ENCODE results near the gene FBXO31.
"Not testable (repeated sequence)": the region's sequence is repeated elsewhere in the genome, so short reads cannot be mapped to it uniquely, and the experiment has no call there.

Gene FBXO31

DNA sequence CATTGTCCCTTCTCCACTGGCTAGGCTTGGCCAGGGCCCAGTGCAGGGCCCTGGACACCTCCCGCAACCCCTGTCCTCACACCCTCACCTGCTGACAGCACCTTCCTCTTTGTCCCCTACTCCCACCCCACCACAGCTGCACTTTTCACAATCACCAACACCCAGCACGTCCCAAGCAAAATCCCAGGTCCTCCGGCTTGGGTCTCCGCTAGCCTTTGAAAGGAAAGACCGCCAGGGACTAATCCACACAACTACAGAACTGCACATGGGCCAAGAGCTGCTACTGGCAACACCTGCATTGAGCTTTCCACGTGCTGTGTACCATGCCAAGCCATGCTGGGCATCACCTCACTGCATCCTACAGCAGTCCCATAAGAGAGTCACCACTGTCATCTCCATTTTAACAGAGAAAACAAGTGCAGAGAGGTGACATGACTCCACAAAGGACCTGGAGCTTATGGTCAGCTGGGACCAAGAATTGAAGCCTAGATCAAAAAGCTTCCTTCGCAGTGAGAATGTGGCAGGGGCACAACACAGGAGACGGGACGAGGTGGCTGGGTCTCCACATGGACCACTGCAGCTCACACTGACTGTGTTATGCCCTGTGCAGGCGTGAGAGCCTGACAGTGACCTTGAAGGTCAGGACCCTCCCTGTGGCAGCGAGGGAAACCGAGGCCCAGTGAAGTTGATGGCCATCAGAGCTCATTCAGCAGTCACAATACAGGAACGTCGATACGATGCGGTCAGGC lies 22.5 kb downstream of the FBXO31 start:
- no peak for DNase-seq

- DNase-seq: no peak
Observed at GRCh38 chr16:87359121-87359520, 24.5 kb downstream of the FBXO31 start.

DNA sequence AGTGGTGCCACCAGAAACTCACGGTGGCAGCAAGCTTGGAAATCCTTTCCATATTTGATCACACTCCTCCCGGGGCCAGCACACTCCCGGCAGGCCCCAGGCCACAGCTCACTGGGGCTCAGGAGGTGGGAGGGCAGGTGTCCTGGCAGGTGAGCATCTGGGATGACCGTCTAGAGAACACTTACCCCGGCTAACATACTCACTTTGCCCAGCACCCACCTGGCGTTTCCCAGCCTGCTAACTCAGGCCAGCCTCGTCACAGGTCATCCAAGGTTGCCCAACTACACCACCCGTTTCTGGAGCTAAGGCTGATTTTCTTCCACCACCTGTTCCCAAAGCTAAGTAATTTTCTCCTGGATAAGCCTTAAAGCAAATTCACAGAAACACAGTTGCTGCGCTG lies 24.9 kb downstream of the FBXO31 start:
- DNase-seq: no peak

- no peak for DNase-seq
Observed at GRCh38 chr16:87358250-87358649, 25.3 kb downstream of the FBXO31 start.

- DNase-seq: no peak
Observed at GRCh38 chr16:87356491-87356853, 27.1 kb downstream of the FBXO31 start.

DNA sequence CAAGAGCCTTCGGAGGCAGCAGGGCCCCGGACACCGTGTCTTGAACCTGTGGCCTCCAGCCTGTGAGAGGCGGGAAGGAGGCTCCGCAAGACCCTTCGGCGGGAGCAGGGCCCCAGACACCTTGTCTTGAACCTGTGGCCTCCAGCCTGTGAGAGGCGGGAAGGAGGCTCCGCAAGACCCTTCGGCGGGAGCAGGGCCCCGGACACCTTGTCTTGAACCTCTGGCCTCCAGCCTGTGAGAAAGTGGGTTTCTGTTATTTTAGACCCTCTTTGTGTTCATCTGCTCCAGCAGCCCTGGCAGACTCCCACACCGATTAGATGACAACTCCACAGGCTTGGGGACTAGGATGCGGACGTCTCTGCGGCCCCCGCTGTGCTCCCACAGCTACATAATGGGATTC lies 30.0 kb downstream of the FBXO31 start:
- DNase-seq: no peak

DNA sequence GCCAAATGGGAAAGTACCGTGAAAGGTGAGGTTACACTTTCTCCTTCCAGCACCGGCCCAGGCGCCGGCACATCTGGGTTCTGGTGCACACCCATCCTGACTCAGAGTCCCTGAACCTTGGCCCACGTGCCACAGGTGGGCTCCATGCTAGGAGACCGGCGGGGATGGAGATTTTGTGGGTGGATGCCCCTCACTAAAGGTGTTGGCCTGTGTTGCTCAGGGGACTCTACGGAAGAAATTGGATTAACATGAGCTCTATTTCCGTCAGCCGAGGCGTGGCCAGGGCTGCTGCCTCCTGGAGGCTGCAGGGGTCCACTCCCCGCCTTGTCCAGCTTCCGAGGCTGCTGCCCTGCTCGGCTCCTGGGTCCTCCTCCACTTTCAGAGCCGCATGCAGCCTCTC lies 30.8 kb downstream of the FBXO31 start:
- DNase-seq: no peak

- no peak for DNase-seq
Observed at GRCh38 chr16:87351320-87351698, 32.3 kb downstream of the FBXO31 start.

DNA sequence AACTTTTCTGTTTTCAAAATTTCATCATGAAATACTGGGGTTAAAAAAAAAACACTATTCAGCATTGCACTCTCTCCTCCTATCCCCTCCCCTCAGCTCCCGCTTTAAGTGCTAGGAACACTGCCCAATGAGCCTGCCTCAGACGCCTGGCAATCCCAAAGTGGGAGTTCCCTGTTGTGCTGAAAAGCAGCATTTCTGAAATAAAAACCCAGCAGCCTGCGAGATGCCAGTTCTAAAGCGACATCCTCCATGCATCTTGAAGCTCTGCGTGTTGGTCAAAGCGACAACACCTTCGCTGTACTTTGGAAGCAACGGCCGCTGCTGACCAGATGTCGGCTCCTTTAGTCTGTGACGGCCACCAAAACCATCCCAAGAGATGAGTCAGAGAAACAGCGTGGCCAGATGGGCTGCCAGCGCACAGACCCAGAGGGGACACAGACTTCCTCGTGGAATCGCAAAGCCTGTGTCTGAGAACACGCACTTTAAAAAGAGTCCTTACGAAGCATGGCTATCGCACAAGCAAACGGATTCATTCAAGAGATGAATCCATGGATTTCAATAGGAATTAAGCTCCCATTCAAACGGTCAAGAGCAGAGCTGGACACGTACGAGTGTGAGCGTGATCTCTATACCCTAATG lies 32.8 kb downstream of the FBXO31 start:
- DNase-seq: no peak

DNA sequence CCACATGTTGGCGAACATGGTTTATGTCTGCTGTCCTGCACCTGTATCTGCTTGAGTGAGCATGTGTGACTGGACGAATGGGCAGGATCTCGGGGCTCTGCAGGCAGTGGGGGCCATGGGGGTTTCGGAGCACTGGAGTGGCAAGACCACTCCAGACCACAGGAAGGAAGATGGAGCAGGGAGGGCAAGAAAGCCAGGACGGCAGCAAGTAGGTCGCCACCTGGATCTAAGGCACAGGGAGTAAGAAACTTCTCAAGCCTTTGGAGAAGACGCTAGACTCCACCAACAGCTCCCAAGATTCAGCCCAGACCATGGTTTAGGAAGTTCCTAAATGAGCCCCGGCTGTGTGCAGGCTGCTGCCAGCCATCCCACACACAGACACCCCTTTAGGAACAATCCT lies 33.5 kb downstream of the FBXO31 start:
- no peak for DNase-seq

DNA sequence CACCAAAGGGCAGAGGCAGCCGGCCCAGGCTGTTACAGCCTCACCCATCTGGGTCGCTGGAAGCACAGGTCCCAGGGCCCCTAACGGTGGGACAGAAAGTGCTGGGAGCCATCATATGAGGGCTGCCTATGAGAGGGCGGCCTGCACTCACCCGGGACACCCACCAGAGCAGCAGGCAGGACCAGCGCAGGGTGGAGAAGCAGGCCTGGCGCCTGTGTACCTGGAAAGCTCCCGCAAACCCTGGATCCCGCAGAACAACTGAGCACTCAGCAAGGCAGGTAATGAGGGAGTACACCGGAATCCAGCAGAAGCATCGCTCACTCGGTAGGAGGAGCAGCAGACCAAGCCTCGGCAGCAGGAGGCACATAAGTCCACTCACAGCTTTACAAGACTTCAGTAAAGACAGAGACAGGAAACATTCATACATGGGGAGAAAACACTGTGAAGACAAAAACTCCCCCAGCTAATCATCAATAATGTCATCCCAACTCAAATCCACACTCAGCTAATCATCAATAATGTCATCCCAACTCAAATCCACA lies 34.9 kb downstream of the FBXO31 start:
- DNase-seq: no peak

DNA sequence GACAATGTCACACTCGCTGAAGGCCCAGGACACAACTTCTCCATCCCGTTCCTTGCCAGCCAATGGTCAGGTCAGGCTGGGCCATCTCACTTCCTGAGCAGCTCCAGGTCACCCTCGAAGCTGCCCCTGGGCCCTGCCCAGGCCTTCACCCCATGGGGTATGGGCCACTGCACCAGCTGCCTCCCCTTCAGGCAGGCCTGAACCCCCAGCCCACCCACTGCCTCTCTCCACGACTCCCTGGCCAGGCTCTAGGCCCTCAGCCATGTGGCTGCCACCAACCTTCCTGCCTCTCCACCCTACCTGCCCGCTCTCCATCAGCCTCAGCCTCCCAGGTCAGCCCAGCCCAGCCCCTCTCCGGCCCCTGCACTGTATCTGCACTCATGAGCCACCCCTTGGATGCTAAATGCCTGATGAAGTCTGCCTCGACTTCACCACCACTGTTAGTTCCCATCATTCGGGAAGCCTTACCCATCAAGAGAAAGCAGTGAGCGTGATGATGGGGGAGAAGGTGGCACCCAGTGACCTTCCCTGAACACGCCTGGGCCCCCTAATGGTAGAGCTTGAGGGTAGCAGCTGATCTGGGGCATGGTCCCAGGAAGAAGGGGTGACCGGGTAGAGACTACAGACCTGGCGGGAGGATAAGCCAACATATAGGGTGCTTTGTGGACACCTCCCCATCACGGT lies 35.5 kb downstream of the FBXO31 start:
- DNase-seq: no peak

DNA sequence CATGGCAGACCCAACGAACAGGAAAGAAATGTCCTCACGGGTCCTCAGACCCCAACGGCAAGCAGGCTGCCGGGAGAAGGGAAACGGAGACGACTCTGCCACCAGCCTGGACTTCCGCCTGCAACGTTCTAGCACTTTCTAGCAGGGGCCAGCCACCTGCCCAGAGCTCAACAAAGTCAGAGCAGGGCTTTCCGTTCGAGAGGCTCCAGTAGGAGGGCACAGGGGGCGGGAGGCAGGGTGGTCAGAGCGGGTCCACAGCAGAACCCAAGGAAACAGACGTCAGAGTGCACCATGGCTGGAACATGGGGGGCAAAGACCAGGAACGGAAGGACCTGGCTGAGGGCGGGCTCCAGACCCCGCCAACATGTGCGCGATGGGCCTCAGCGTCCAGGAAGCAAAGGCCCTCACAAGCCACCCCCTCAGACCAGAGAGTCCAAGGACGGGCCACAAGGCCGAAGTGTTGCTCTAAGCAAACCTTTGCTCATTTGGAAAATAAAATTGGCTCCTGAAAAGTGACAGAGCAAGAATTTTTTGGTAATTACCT lies 37.0 kb downstream of the FBXO31 start:
- no peak for DNase-seq

- no peak for DNase-seq
Observed at GRCh38 chr16:87345726-87346424, 37.7 kb downstream of the FBXO31 start.

DNA sequence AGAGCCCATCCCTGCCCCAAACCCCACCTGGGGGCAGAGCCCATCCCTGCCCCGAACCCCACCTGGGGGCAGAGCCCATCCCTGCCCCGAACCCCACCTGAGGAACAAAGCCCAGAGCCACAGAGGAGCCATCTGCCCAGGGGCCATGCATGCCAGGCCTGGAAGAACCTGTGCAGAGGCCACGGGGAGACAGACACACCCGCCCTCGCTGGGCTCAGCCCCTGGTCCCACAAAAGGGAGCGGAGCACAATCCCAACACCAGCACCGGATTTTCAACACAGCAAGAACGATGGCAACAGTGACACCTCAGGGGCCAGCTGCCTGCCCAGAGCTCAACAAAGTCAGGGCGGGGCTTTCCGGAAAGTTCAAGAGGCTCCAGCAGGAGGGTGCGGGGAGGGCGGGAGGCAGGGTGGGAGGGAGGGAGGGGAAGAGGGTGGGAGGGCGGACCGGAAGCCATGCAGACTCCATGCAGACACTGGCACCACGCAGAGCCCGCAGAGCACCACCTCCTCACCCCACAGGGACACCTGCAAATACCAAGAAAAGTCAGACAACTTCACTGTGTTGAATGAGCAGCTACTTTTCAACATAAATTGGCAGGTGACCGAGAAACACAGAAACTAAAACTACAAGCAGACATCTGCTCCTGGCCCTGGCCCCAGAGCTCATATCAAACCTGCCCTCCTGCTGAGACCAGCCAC lies 38.5 kb downstream of the FBXO31 start:
- peak; percentile 48 for DNase-seq

GRCh38 chr16:87344165-87344930 lies 39.2 kb downstream of the FBXO31 start:
- no peak for DNase-seq

DNA sequence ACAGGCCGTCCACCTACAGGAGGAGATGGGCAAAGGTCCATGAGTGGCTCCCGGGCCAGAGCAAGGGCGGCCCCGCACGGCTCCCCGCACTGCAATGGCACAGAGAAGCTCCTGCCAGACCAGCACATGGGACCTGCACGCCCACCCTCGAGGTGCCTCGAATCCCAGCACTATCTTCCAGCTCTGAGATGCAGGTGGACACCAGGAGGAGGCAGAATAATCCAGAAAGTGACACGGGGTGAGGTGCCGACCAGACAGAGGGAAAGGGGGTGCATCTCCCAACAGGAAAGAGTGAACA lies 39.9 kb downstream of the FBXO31 start:
- no peak for DNase-seq

DNA sequence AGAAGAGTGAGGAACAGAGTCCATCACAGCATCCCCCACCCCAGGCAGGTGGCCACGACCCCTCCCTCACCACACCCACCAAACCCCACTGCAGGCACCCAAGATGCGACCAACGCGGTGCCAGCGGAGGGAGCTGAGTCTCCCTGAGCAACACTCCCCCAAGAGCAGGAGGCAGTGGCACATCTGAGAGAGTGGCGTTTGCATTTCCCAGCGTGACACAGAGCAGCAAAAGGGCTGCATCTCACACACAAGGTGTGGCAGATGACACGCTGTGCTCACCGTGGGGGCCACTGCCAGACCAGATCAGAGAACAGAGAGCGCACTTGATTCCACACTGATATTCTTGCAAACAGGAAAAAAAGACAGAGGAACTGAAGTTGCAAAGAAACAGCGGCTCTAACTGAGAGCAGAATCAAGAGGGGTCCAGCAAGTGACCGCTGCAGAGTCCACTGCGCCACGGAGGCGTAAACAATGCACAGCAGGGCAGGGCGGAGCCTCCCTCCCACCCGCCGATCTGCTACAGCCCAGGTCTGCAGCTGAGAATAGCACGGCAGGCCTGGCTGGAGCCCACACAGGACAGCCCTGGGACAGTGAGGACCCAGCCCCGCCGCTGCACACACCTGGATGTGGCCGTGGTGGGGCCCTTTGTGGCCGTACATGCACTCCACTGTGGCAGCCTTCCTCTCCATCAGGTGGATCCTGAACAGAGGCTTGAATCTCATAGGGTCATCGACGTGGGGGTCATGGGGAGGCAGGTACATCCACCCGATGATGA lies 40.4 kb downstream of the FBXO31 start:
- DNase-seq: no peak

GRCh38 chr16:87342504-87342903 lies 41.1 kb downstream of the FBXO31 start:
- no peak for DNase-seq

DNA sequence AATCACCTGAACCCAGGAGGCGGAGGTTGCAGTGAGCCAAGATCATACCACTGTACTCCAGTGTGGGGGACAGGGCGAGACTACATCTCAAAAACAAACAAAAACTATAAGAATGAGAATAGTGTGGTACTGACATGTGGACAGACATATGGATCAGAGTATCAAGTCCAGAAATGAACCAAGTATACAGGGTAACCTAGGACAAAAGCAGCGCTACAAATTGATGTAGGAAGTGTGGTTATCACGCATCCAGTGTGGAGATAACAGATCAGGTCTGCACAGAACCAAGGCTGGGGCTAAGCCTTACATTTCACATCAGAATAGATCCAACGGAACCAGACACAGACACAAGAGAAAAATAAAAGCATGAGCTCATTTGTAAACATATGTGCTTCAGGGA lies 43.4 kb downstream of the FBXO31 start:
- DNase-seq: no peak

DNA sequence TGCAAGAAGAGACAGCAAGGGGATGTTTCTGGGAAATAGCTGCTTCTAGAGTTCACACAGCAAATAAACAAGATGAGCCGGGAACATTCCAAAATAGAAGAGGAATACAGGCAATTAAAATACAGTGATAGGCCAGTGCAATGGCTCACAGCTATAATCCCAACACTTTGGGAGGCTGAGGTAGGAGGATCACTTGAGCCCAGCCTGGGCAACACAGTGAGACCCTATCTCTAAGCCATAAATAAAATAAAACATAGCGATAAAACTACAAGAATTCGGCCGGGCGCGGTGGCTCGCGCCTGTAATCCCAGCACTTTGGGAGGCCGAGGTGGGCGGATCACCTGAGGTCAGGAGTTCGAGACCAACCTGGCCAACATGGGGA lies 43.9 kb downstream of the FBXO31 start:
- not testable (repeated sequence) for DNase-seq
